CD4-positive, alpha-beta memory T cell (primary cell): ENCODE data around the gene MZB1. TPM values are rescaled to one million over a fixed set of nuclear protein-coding genes. Genes with fewer than 3 reads are reported as not detected.
A peak's percentile ranks its signal among the peaks of the same experiment; 100 is the strongest.

Experiments used
- CTCF ChIA-PET: fragments of 350-600 bp; sonication (Branson Sonifier 250); formaldehyde crosslinking; loops from one replicate; lab custom pipeline; 2021; ENCODE audit warnings: inconsistent platforms; ENCODE audit not compliant: partially characterized antibody; lab: Charles Lee
- POLR2A ChIA-PET: fragments of 350-600 bp; sonication (Branson Sonifier 250); formaldehyde crosslinking; loops from one replicate; lab custom pipeline; 2021; ENCODE audit not compliant: partially characterized antibody; lab: Charles Lee
- DNase-seq, 5 donors: peaks; one replicate each; pipeline versions ENCODE4 v3.0.0 to v3.0.0-alpha.2; 2020 to 2022; ENCODE audit warnings: mixed read lengths in 1 of 5
- H3K27ac ChIP-seq: one replicate; pipeline ENCODE4 v1.7.0; 2013; ENCODE audit warnings: low read depth, low read length
- H3K27me3 ChIP-seq: 2 replicates; pipeline ENCODE4 v1.7.0; 2013; ENCODE audit warnings: mild to moderate bottlenecking, low read length, moderate library complexity; ENCODE audit not compliant: insufficient read depth
- H3K36me3 ChIP-seq: 2 replicates; pipeline ENCODE4 v1.7.0; 2013; ENCODE audit warnings: mild to moderate bottlenecking, low read length, moderate library complexity; ENCODE audit not compliant: insufficient read depth
- H3K4me1 ChIP-seq: 2 replicates; pipeline ENCODE4 v1.7.0; 2013; ENCODE audit warnings: mild to moderate bottlenecking, low read length, moderate library complexity; ENCODE audit not compliant: insufficient read depth
- H3K4me3 ChIP-seq, 2 donors: one replicate each; pipeline ENCODE4 v1.7.0; 2013; ENCODE audit warnings: low read length in 2 of 2, mild to moderate bottlenecking in 1 of 2
- H3K9me3 ChIP-seq, 2 donors: one replicate each; pipeline ENCODE4 v1.7.0; 2013; ENCODE audit warnings: low read length in 2 of 2, control low read depth in 1 of 2; ENCODE audit not compliant: control insufficient read depth in 1 of 2
- H3K27ac Mint-ChIP-seq, 7 donors: one replicate each; pipeline ENCODE4 v1.8.0; 2020 to 2021; ENCODE audit warnings: mixed read lengths in 7 of 7, mild to moderate bottlenecking in 6 of 7, inconsistent platforms in 3 of 7, moderate library complexity in 3 of 7
- H3K27me3 Mint-ChIP-seq, 2 donors: one replicate each; pipeline ENCODE4 v1.8.0; 2020 to 2021; ENCODE audit warnings: mixed read lengths in 2 of 2
- H3K36me3 Mint-ChIP-seq, 2 donors: one replicate each; pipeline ENCODE4 v1.8.0; 2020 to 2021; ENCODE audit warnings: mixed read lengths in 2 of 2, inconsistent platforms in 1 of 2, mild to moderate bottlenecking in 1 of 2
- H3K4me1 Mint-ChIP-seq, 4 donors: one replicate each; pipeline ENCODE4 v1.8.0; 2020 to 2021; ENCODE audit warnings: mixed read lengths in 4 of 4, mild to moderate bottlenecking in 1 of 4
- H3K4me3 Mint-ChIP-seq, 8 donors: one replicate each; pipeline ENCODE4 v1.8.0; 2020 to 2021; ENCODE audit warnings: mixed read lengths in 8 of 8, mild to moderate bottlenecking in 7 of 8, moderate library complexity in 6 of 8, inconsistent platforms in 3 of 8
- H3K9me3 Mint-ChIP-seq, 8 donors: one replicate each; pipeline ENCODE4 v1.8.0; 2020 to 2021; ENCODE audit warnings: mixed read lengths in 8 of 8, mild to moderate bottlenecking in 5 of 8, inconsistent platforms in 3 of 8, moderate library complexity in 1 of 8
- intact Hi-C: fragments of 100-400 bp; cut with micrococcal nuclease; formaldehyde crosslinking; loops from one replicate; pipeline ENCODE4 v1.15.1; 2023
- polyA plus RNA-seq, 2 donors: library from polyadenylated mRNA; unstranded; fragments of 300-500 nt; fragmentation: Illumina TruSeq; gene quantifications; one replicate each; pipeline ENCODE4 v1.2.3, GENCODE V29; 2021
- total RNA-seq, 2 experiments: library from RNA; stranded (reverse); gene quantifications; one replicate each; pipeline ENCODE4 v1.2.3, GENCODE V29; 2021

The MZB1 gene
- total and polyA plus RNA-seq, 4 experiments from 2014 or later, result 0.84 to 8.2 (median 1.0) TPM

DNA sequence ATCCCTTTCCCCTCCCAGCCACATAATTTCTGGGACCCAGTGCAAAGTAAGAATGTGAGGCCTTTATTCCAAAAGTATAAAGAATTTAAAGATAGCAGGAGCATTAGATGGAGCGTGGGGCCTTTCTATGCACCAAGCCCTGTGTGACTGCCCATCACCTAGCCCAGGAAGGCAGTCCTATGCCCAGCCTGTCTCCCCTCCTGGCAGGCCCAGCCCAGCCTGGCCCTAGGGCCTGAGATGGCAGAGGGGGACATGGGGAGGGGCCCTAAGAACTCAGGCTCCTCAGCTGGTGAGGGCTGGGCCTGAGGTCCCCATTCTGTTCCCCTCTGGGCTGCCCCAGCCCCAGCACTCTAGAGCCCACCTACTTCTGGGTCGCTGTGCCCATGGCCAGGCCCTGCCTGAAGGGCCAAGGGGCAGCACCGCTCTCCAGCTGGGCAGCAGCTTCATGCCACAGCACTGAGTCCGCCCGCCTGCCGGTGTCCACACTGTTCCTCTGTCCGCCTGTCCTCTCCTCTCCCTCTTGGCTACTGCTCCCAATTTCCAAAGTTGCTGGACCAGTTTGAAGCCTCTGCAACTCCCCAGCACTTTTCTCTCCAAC, 5.6 kb downstream of the MZB1 start:
- Mint-ChIP-seq H3K4me1 (peaks cover 18 to 31% (median 24%) of the 10 kb centered on the region in 4 donors), H3K36me3 (peaks cover 0 to 1% of the 10 kb centered on the region in 2 donors), H3K9me3 (no peaks in the 10 kb centered on the region), H3K27me3 (no peaks in the 10 kb centered on the region), H3K27ac (peak overlapping the region; percentile 68 to 96 (median 92)), H3K4me3 (peak overlapping the region in 6 of 8 donors; percentile 15 to 94 (median 90))
- Histone ChIP-seq H3K9me3 (no peaks in the 10 kb centered on the region), H3K27ac (peak overlapping the region; percentile 57), H3K4me1 (peaks cover 20% of the 10 kb centered on the region), H3K27me3 (no peaks in the 10 kb centered on the region), H3K36me3 (no peaks in the 10 kb centered on the region), H3K4me3 (no peak overlapping the region)
- no peak for DNase-seq
- POLR2A ChIA-PET, result interaction anchor here (1.8 to 2.6 kb wide), 2 partner anchors 42 to 90 kb away, joined by 5 to 13 read pairs; partner anchors contain the start of genes MATR3 and PAIP2
- CTCF ChIA-PET, result no interaction called here
- intact Hi-C loops, result no loop called here

DNA sequence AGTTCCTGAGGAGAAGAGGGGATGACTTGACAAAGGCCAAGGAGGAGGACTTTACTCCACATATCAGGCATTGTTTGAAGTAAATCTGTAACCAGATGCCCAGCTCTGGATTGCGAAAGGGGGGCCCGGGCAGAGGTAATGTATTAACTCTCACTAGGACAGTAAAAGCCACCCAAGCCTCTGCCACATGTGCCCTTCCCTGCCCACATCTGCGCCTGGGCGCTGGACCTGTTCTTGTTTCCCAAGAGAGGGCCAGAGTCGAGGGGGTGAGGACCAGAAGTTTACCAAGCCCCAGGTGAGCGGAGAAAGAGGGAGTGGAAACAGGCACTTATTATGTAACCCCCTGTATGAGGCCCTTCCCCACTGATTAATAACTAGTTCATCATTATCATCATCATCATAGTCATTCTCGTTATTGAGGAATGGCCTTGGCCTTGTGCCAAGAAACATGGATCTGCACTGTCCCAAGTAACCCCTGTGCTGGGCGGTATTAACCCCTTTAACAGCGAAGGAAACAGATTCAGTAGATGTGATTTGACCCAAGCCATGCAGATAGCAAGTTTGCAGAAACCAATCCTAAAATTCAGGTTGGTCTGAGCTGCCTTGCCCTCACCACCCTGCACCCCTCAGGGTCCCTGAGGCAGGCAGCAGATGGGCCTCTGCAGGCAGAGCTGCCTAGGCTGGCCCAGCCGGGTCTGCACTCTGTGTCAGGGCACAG, 6.3 kb downstream of the MZB1 start, which contains the start of gene SLC23A1:
Gene SLC23A1 (minus strand): TSS at position 23 of the 718 bp plus-strand sequence. CDS start 44 bp downstream, outside the sequence.
- DNase-seq, result no peak
- Histone ChIP-seq H3K36me3 (no peaks in the 10 kb centered on the region), H3K27ac (no peak within 1 kb of the TSS), H3K4me1 (peaks cover 20% of the 10 kb centered on the region), H3K4me3 (no peak within 1 kb of the TSS), H3K27me3 (no peaks in the 10 kb centered on the region), H3K9me3 (no peaks in the 10 kb centered on the region)
- Mint-ChIP-seq H3K4me1 (peaks cover 18 to 28% (median 22%) of the 10 kb centered on the region in 4 donors), H3K4me3 (peak within 1 kb of the TSS in 2 of 8 donors; percentile 10 to 15), H3K36me3 (peaks cover 0 to 1% of the 10 kb centered on the region in 2 donors), H3K27ac (peak within 1 kb of the TSS in 4 of 7 donors; percentile 53 to 95 (median 61)), H3K27me3 (no peaks in the 10 kb centered on the region), H3K9me3 (no peaks in the 10 kb centered on the region)
- ChIA-PET CTCF (no interaction called here), POLR2A (interaction anchor here (2.6 kb wide), 1 partner anchor 42 kb away, joined by 13 read pairs; the partner anchor contains the start of gene PAIP2)
- intact Hi-C loops, result no loop called here

DNA sequence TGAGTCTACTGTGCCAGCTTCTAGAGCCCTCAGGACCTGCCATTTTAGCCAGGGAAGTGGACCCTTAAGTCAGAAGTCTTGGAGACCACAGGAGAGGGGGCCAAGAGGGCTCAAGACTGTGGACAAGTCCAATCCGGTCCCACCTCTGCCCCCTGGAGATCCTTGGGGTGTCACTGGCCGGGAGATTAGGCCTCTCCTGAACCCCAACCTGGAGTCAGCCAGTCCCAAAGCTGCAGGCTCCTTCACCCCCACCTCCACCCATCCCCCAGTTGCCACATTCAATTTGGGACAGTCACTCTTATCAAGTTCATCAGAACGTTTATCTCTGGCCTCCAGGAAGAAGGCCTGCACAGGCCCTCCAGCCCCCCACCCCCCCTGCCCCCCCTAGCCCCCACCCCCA, 6.9 kb downstream of the MZB1 start:
- Mint-ChIP-seq H3K27me3 (no peaks in the 10 kb centered on the region), H3K27ac (no peak overlapping the region), H3K4me3 (no peak overlapping the region), H3K4me1 (peaks cover 18 to 28% (median 22%) of the 10 kb centered on the region in 4 donors), H3K36me3 (peaks cover 0 to 1% of the 10 kb centered on the region in 2 donors), H3K9me3 (no peaks in the 10 kb centered on the region)
- H3K27ac ChIP-seq, result no peak overlapping the region
- H3K27me3 ChIP-seq, result no peaks in the 10 kb centered on the region
- no peaks in the 10 kb centered on the region for H3K36me3 ChIP-seq
- no peaks in the 10 kb centered on the region for H3K9me3 ChIP-seq
- H3K4me3 ChIP-seq, result no peak overlapping the region
- ChIA-PET POLR2A (no interaction called here), CTCF (no interaction called here)
- H3K4me1 ChIP-seq, result peaks cover 20% of the 10 kb centered on the region
- DNase-seq, result no peak
- intact Hi-C loops, result no loop called here

DNA sequence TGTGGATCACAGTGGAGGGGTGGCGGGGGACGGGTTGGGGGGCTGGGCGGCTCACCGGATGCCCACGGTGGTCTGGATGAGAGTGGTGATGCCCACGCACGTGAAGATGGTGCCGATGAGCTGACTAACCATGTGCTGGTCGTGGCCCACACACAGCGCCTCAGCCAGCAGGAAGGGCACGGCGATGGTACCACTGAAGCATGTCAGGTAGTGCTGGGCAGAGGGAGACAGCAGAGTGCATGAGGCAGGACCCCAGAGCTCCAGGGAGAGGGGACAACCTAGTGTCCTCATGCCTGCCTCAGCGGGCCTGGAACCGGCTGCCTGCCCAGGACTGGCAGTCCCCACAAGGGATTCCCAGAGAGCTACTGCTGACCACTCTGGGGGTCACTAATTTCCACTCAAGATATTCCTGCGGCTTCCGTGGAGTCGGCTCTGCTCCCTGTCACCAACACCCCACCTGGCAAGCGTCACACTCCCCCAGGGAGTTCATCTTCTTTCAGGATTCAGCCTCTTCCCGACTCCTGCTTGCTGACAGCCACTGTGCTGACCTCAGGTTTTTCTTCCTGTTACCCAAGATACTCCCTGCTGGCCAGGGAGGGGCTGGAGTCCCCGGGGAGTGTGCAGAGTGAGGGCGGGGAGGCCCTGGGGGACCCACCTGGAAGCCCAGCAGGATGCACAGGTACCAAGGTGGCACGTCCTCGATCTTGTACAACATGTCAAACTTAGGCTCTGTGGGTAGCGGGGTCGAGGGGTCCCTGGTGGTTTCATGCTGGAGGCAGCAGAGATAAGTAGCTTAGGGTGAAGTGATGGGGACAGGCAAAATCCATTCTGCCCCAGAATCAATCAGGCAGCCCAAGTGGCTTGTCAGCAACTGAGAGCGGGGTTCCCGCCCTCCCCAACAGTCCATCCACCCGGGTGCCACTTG, 7.6 kb downstream of the MZB1 start:
- no peaks in the 10 kb centered on the region for H3K27me3 ChIP-seq
- H3K27ac ChIP-seq, result no peak overlapping the region
- Mint-ChIP-seq H3K9me3 (no peaks in the 10 kb centered on the region), H3K4me1 (peaks cover 19 to 28% (median 22%) of the 10 kb centered on the region in 4 donors), H3K27ac (no peak overlapping the region), H3K4me3 (no peak overlapping the region), H3K36me3 (peaks cover 0 to 2% of the 10 kb centered on the region in 2 donors), H3K27me3 (no peaks in the 10 kb centered on the region)
- POLR2A ChIA-PET, result no interaction called here
- H3K4me3 ChIP-seq, result no peak overlapping the region
- H3K9me3 ChIP-seq, result no peaks in the 10 kb centered on the region
- CTCF ChIA-PET, result interaction anchor here (1.8 kb wide), 1 partner anchor 13 kb away, joined by 4 read pairs; no protein-coding TSS in a partner anchor
- no peak for DNase-seq
- no peaks in the 10 kb centered on the region for H3K36me3 ChIP-seq
- intact Hi-C loops, result no loop called here
- peaks cover 20% of the 10 kb centered on the region for H3K4me1 ChIP-seq

DNA sequence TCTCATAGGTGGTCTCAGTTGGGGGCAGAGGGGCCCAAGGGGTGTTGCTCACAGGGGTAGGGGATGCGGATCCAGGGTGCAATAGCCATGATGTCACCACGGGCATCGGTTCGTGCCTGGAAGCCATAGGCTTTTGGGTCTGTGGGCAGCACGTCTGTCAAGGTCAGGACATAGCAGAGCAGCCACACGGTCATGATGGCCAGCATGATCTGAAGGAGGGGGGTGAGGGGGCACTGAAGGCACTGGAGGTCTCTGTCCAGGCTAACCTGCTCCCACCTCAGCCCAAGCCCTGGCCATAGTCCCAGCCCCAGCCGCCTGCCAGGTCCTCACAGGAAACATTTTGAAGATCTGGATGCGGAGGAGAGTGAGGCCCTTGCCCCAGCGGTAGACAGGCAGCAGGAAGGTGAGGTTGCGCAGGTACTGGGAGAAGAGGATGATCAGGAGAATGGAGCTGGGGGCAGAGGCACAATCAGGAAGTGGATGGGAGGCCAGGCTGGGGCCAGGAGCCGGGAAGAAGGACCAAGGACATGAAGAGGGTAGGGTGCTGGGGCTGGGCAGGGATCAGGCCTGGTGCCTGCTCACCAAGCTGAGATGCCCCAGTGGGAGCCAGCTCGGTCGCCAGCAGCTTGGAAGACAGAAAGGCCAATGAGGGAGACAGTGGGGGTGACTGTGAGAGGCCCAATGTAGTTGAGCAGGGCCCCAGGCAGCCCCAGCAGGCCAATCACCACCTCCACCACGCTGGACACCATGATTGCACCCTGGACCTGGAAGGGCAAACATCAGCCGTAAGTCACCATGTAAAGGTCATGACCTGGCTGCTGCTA, 9.9 kb downstream of the MZB1 start:
- ChIA-PET POLR2A (no interaction called here), CTCF (no interaction called here)
- no peaks in the 10 kb centered on the region for H3K27me3 Mint-ChIP-seq
- H3K4me3 Mint-ChIP-seq, result no peak overlapping the region
- no peak for DNase-seq
- Histone ChIP-seq H3K36me3 (no peaks in the 10 kb centered on the region), H3K4me1 (peaks cover 9% of the 10 kb centered on the region), H3K9me3 (no peaks in the 10 kb centered on the region), H3K27ac (no peak overlapping the region), H3K27me3 (no peaks in the 10 kb centered on the region), H3K4me3 (no peak overlapping the region)
- H3K36me3 Mint-ChIP-seq, result peaks cover 3 to 4% of the 10 kb centered on the region in 2 donors
- peaks cover 5 to 11% (median 7%) of the 10 kb centered on the region in 4 donors for H3K4me1 Mint-ChIP-seq
- peak overlapping the region in 2 of 7 donors; percentile 34 to 63 for H3K27ac Mint-ChIP-seq
- intact Hi-C loops, result no loop called here
- no peaks in the 10 kb centered on the region for H3K9me3 Mint-ChIP-seq

DNA sequence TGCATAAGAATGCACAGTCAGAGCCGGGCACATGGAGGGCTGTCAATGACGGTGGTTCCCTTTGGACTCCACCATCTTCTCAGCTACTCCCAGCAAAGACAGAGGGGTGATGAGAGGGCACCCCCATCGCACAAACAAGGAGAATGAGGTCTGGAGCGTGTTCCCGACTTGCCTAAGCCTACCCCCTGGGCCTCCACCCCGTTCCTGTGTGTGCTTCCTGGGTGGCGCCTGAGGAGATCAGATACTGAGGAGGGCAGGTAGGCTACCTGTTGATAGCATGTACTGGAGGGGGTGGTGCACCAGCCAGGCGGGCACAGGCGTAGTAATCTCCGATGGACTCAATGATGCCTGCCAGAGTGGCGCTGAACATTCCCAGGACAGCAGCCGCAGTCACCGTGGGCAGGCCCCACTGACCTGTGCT, 10.8 kb downstream of the MZB1 start:
- Mint-ChIP-seq H3K4me1 (peaks cover 0 to 4% (median under 1%) of the 10 kb centered on the region in 4 donors), H3K9me3 (no peaks in the 10 kb centered on the region), H3K27me3 (no peaks in the 10 kb centered on the region), H3K4me3 (no peak overlapping the region), H3K27ac (peak overlapping the region in 2 of 7 donors; percentile 52 to 69), H3K36me3 (peaks cover 2 to 6% of the 10 kb centered on the region in 2 donors)
- DNase-seq, result no peak
- Histone ChIP-seq H3K9me3 (no peaks in the 10 kb centered on the region), H3K27me3 (no peaks in the 10 kb centered on the region), H3K27ac (no peak overlapping the region), H3K4me1 (no peaks in the 10 kb centered on the region), H3K4me3 (no peak overlapping the region), H3K36me3 (no peaks in the 10 kb centered on the region)
- intact Hi-C loops, result no loop called here
- ChIA-PET POLR2A (no interaction called here), CTCF (no interaction called here)
